K562 (cell line): ENCODE results near the gene COL4A2. TPM values are rescaled to one million over a fixed set of nuclear protein-coding genes. Genes with fewer than 3 reads are reported as not detected.

Experiments
- ATAC-seq: fragments of 200-7000 bp; cut with Tn5 transposase; 3 replicates; pipeline ENCODE4 v1.9.1; 2020; ENCODE audit warnings: moderate library complexity
- BruUV-seq: library from RNA; stranded (reverse); fragments of 400-500 nt; replicated peaks from 2 replicates; lab custom pipeline; 2021; lab: Mats Ljungman, UMichigan
- CTCF ChIA-PET: fragments of 300-600 bp; formaldehyde crosslinking; extraction: SDS; loops from one replicate; lab custom pipeline; 2021; ENCODE audit warnings: low intra/inter-chr PET ratio; lab: Yijun Ruan, JAX
- POLR2A ChIA-PET: fragments of 300-600, 350-650 bp; sonication (Branson Sonifier 250); formaldehyde crosslinking; extraction: SDS; loops from one replicate; lab custom pipeline; 2021; ENCODE audit warnings: antibody characterized with exemption, inconsistent platforms; lab: Yijun Ruan, JAX
- DNase-seq, 4 experiments: peaks; one replicate each; pipeline versions ENCODE4 v3.0.0 to v3.0.0-alpha.2; 2011 to 2018; ENCODE audit warnings: low spot score in 3 of 4, mixed read lengths in 3 of 4; ENCODE audit errors: extremely low read depth in 1 of 4
- FAIRE-seq: peaks from 2 replicates; lab custom pipeline; 2011; peaks lifted over from hg19 to GRCh38; lab: Jason Lieb, UNC
- H2AFZ ChIP-seq: 2 replicates; pipeline ENCODE4 v1.6.0; 2011; ENCODE audit warnings: low read depth, low read length, control low read depth, inconsistent platforms
- H3K27ac ChIP-seq: fragments of 200-600 bp; 3 replicates; pipeline ENCODE4 v1.8.0; 2011; ENCODE audit warnings: low read depth, mild to moderate bottlenecking, control low read depth, inconsistent platforms, low read length, moderate library complexity, mixed read lengths; ENCODE audit errors: extremely low read depth
- H3K27me3 ChIP-seq, 2 experiments: fragments of 300-600 bp in 1 of 2; 2 replicates in 1 of 2; 3 replicates in 1 of 2; pipeline versions ENCODE4 v1.6.0 to v1.8.0; 2011; ENCODE audit warnings: inconsistent platforms in 2 of 2, low read length in 2 of 2, mild to moderate bottlenecking in 1 of 2, mixed read lengths in 1 of 2, moderate library complexity in 1 of 2; ENCODE audit not compliant: control insufficient read depth in 2 of 2, insufficient read depth in 2 of 2
- H3K36me3 ChIP-seq: fragments of 300-600 bp; 3 replicates; pipeline ENCODE4 v1.8.0; 2011; ENCODE audit warnings: mild to moderate bottlenecking, low read length, inconsistent platforms; ENCODE audit not compliant: control insufficient read depth, insufficient read depth
- H3K4me1 ChIP-seq, 2 experiments: fragments of 200-600 bp in 1 of 2; replicated peaks in 1 of 2; 2 replicates in 1 of 2; 3 replicates in 1 of 2; pipeline versions ENCODE4 v1.5.1 to v1.8.0; 2011; ENCODE audit warnings: inconsistent platforms in 2 of 2, low read length in 2 of 2, mild to moderate bottlenecking in 1 of 2, mixed read lengths in 1 of 2, moderate library complexity in 1 of 2; ENCODE audit not compliant: control insufficient read depth in 2 of 2, insufficient read depth in 2 of 2
- H3K4me2 ChIP-seq: 2 replicates; pipeline ENCODE4 v1.6.1; 2011; ENCODE audit warnings: low read length, control low read depth, inconsistent platforms, mixed read lengths; ENCODE audit not compliant: insufficient read depth
- H3K4me3 ChIP-seq: fragments of 200-600 bp; sonication (generic), shearing (Covaris generic); 2 replicates; pipeline ENCODE4 v1.5.1; 2016; ENCODE audit warnings: control low read depth, inconsistent platforms
- H3K79me2 ChIP-seq: fragments of 200-600 bp; 3 replicates; pipeline ENCODE4 v1.8.0; 2011; ENCODE audit warnings: low read length, inconsistent platforms; ENCODE audit not compliant: control insufficient read depth, insufficient read depth
- H3K9ac ChIP-seq, 2 experiments: 2 replicates each; pipeline versions ENCODE4 v1.6.0 to v1.6.1; 2011; ENCODE audit warnings: low read depth in 2 of 2, low read length in 2 of 2, control low read depth in 1 of 2, inconsistent platforms in 1 of 2, mild to moderate bottlenecking in 1 of 2, mixed read lengths in 1 of 2; ENCODE audit not compliant: insufficient read depth in 1 of 2
- H3K9me1 ChIP-seq: one replicate; pipeline ENCODE4 v1.6.0; 2011; ENCODE audit warnings: inconsistent platforms, mild to moderate bottlenecking, low read length, moderate library complexity; ENCODE audit not compliant: control insufficient read depth, insufficient read depth
- H3K9me3 ChIP-seq: replicated peaks from 2 replicates; pipeline ENCODE4 v1.5.1; 2011; ENCODE audit warnings: low read depth, low read length, inconsistent platforms; ENCODE audit not compliant: control insufficient read depth, insufficient read depth
- H4K20me1 ChIP-seq: replicated peaks from 2 replicates; pipeline ENCODE4 v1.6.1; 2011; ENCODE audit warnings: low read length, inconsistent platforms, mixed read lengths; ENCODE audit not compliant: control insufficient read depth, insufficient read depth
- CBFB ChIP-seq: sonication (generic); formaldehyde crosslinking; IDR thresholded peaks from 2 replicates; pipeline ENCODE4 v1.4.0; 2020; ENCODE audit warnings: mild to moderate bottlenecking, missing genetic modification reagents
- KDM5B ChIP-seq: fragments of 200-600 bp; sonication (generic); IDR thresholded peaks from 2 replicates; pipeline ENCODE4 v1.6.1; 2012; ENCODE audit warnings: low read depth, mild to moderate bottlenecking, moderate library complexity, low read length, control low read depth, inconsistent platforms; ENCODE audit not compliant: insufficient replicate concordance
- NEUROD1 ChIP-seq: fragments of 150-350 bp; IDR thresholded peaks from 2 replicates; pipeline ENCODE4 v1.6.1; 2014; ENCODE audit warnings: borderline replicate concordance, low read length, low read depth; ENCODE audit not compliant: partially characterized antibody
- NUFIP1 ChIP-seq: fragments of 450-650 bp; IDR thresholded peaks from 2 replicates; pipeline ENCODE4 v1.6.1; 2018; ENCODE audit not compliant: partially characterized antibody
- POU5F1 ChIP-seq: fragments of 150-350 bp; IDR thresholded peaks from 2 replicates; pipeline ENCODE4 v1.6.1; 2014; ENCODE audit warnings: borderline replicate concordance, low read length, low read depth, mild to moderate bottlenecking; ENCODE audit not compliant: partially characterized antibody
- ZNF253 ChIP-seq: fragments of 250-450 bp; sonication (Bioruptor Pico); conservative IDR thresholded peaks from 2 replicates; pipeline ENCODE4 v1.6.1; 2021; ENCODE audit warnings: mild to moderate bottlenecking
- WGBS: fragments of 100-300 bp; shearing (Covaris generic); methylation state at CpG from one replicate; pipeline ENCODE4 v1.1.6; 2016; ENCODE audit warnings: low coverage, mixed read lengths; ENCODE audit not compliant: insufficient coverage; ENCODE audit errors: missing lambda C conversion rate; 5-methylcytosine and 5-hydroxymethylcytosine counted together
- in situ Hi-C: fragments of 300-500 bp; cut with MboI; formaldehyde crosslinking; loops from 4 replicates; pipeline ENCODE4 v1.15.0; 2018; ENCODE audit warnings: inconsistent platforms, mixed read lengths
- intact Hi-C: fragments of 100-400 bp; cut with micrococcal nuclease; formaldehyde crosslinking; loops from 2 replicates; pipeline ENCODE4 v1.14.2; 2022
- polyA plus RNA-seq, 8 experiments: library from polyadenylated mRNA; depleted of rRNA in 4 of 8; stranded (reverse) in 5 of 8; unstranded in 3 of 8; fragments of >200 nt; fragmentation: Nextera tagmentation in 2 of 8; fragmentation: Illumina TruSeq in 1 of 8; extraction: Ambion mirVana in 2 of 8; extraction: Trizol in 1 of 8; gene quantifications; 2 replicates each; pipeline versions ENCODE4 v1.2.1 to v1.2.3, GENCODE V29; 2011 to 2014; ENCODE audit warnings: inconsistent platforms in 1 of 8, missing spikeins in 1 of 8
- total RNA-seq, 7 experiments: library from RNA; depleted of rRNA in 6 of 7; stranded (reverse); fragments of >200 nt in 6 of 7; fragmentation: Illumina TruSeq in 2 of 7; extraction: Trizol in 2 of 7; gene quantifications; 2 replicates each; pipeline versions ENCODE4 v1.2.1 to v1.2.3, GENCODE V29; 2011 to 2021; ENCODE audit warnings: low replicate concordance in 1 of 7
- TF ChIP-seq, protein P1 (sequence below): fragments of 250-450 bp; sonication (Bioruptor Pico); IDR thresholded peaks from 2 replicates; pipeline ENCODE4 v1.8.0; 2021; ENCODE audit warnings: mild to moderate bottlenecking, moderate library complexity

The COL4A2 gene
- total and polyA plus RNA-seq, 9 of the 15 experiments (the other 6 are each of a cell fraction or from before 2014, with no cell fraction given), result 0.13 to 15.2 (median 8.1) TPM

- H3K27me3 ChIP-seq, result peaks cover 12 to 41% of the 10 kb centered on the region in 2 experiments; a peak in 4 of 5 replicates
- peaks cover 12% of the 10 kb centered on the region; the same call in 1 of the 2 replicates for H4K20me1 ChIP-seq
- CTCF ChIA-PET, result interaction anchor here (0.6 to 1.9 kb wide), 2 partner anchors 189 to 191 kb away, joined by 3 to 5 read pairs; no protein-coding TSS in a partner anchor
- in situ Hi-C loops, result no loop called here
- intact Hi-C loops, result loop anchor here (10.0 kb wide), 1 partner anchor 1448 kb away; no protein-coding TSS in a partner anchor
- H3K9me3 ChIP-seq, result no peaks in the 10 kb centered on the region
- no peaks in the 10 kb centered on the region for H3K36me3 ChIP-seq
- H3K9ac ChIP-seq, result no peak overlapping the region
- no peak overlapping the region for H2AFZ ChIP-seq
- DNase-seq (no peak), FAIRE-seq (no peak), ATAC-seq (no peak)
- no peaks in the 10 kb centered on the region for H3K79me2 ChIP-seq
- H3K4me3 ChIP-seq, result no peak overlapping the region
- TF ChIP-seq CBFB (CRISPR knock-in tag) (no peak), POU5F1 (no peak), NEUROD1 (no peak), ZNF253 (CRISPR knock-in tag) (no peak), NUFIP1 (no peak), KDM5B (no peak)
- TF ChIP-seq, protein P1, sequence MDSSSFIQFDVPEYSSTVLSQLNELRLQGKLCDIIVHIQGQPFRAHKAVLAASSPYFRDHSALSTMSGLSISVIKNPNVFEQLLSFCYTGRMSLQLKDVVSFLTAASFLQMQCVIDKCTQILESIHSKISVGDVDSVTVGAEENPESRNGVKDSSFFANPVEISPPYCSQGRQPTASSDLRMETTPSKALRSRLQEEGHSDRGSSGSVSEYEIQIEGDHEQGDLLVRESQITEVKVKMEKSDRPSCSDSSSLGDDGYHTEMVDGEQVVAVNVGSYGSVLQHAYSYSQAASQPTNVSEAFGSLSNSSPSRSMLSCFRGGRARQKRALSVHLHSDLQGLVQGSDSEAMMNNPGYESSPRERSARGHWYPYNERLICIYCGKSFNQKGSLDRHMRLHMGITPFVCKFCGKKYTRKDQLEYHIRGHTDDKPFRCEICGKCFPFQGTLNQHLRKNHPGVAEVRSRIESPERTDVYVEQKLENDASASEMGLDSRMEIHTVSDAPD (CRISPR knock-in tag), result no peak
- H3K27ac ChIP-seq, result no peak overlapping the region
- no peaks in the 10 kb centered on the region for H3K4me1 ChIP-seq
- no peak overlapping the region for H3K4me2 ChIP-seq
- no peaks in the 10 kb centered on the region for H3K9me1 ChIP-seq
- 16% methylated on average over 13 of the region's 17 CpGs for WGBS
- BruUV-seq, result no TSS peak
- POLR2A ChIA-PET, result no interaction called here
Measured at GRCh38 chr13:110413016-110413675, 106.1 kb downstream of the COL4A2 start.
